ENCODE data around the gene PEBP1. TPM values are rescaled to one million over a fixed set of nuclear protein-coding genes. Genes with fewer than 3 reads are reported as not detected.

The PEBP1 gene
- total and polyA plus RNA-seq, 10 donors = 99.5 to 201 (median 143) TPM

- TF ChIP-seq CTCF (IDR thresholded peaks at IDR 0.05 in 8 of 11, conservative IDR thresholded peaks at IDR 0.05 in 3 of 11) = no peak
- no peak for TF ChIP-seq POLR2A (IDR thresholded peaks at IDR 0.05)
- H3K9me3 ChIP-seq = no peaks in the 10 kb centered on the region
- WGBS, 5 donors = 86 to 99% (median 96%) methylated on average over 6 of the region's 6 CpGs
- H3K4me1 ChIP-seq = peaks cover 4 to 13% (median 7%) of the 10 kb centered on the region in 6 donors
- H3K36me3 ChIP-seq = no peaks in the 10 kb centered on the region
- DNase-seq = peak; percentile 5
- no peaks in the 10 kb centered on the region for H3K27me3 ChIP-seq (replicated peaks in 1 of 7)
- H3K4me3 ChIP-seq = no peak overlapping the region
- no peak overlapping the region for H3K27ac ChIP-seq
- intact Hi-C loops (cut with DNase I; ENCODE audit: low total_unique reads) = loop anchor here (10.0 kb wide), 1 partner anchor 253 kb away; the partner anchor contains the start of genes SUDS3 and TAOK3
These were observed 13.7 kb upstream of the PEBP1 start for GRCh38 chr12:118122264-118122663.

- peaks cover 0 to 2% (median 0%) of the 10 kb centered on the region in 8 donors for H3K9me3 ChIP-seq
- H3K27me3 ChIP-seq (replicated peaks in 1 of 7) = no peaks in the 10 kb centered on the region
- 97 to 99% (median 98%) methylated on average over 5 of the region's 5 CpGs for WGBS, 5 donors
- peaks cover 4 to 13% (median 7%) of the 10 kb centered on the region in 6 donors for H3K4me1 ChIP-seq
- intact Hi-C loops (cut with DNase I; ENCODE audit: low total_unique reads) = loop anchor here (10.0 kb wide), 1 partner anchor 250 kb away; the partner anchor contains the start of genes SUDS3 and TAOK3
- DNase-seq = no peak
- no peak overlapping the region for H3K27ac ChIP-seq
- no peak overlapping the region for H3K4me3 ChIP-seq
- no peaks in the 10 kb centered on the region for H3K36me3 ChIP-seq
- TF ChIP-seq CTCF (IDR thresholded peaks at IDR 0.05 in 8 of 11, conservative IDR thresholded peaks at IDR 0.05 in 3 of 11) (no peak), POLR2AphosphoS5 (IDR thresholded peaks at IDR 0.05) (no peak), POLR2A (IDR thresholded peaks at IDR 0.05) (no peak)
These were observed 11.5 kb upstream of the PEBP1 start for GRCh38 chr12:118124333-118124874.

GRCh38 chr12:118125743-118126118 is 10.2 kb upstream of the PEBP1 start:
- Histone ChIP-seq H3K4me3 (no peak overlapping the region), H3K27ac (peak overlapping the region in 2 of 8 donors; percentile 28 to 49), H3K36me3 (no peaks in the 10 kb centered on the region), H3K9me3 (peaks cover 0 to 5% (median 0%) of the 10 kb centered on the region in 8 donors), H3K27me3 (replicated peaks in 1 of 7) (no peaks in the 10 kb centered on the region), H3K4me1 (peaks cover under 1 to 7% (median 5%) of the 10 kb centered on the region in 6 donors)
- TF ChIP-seq CTCF (IDR thresholded peaks at IDR 0.05 in 8 of 11, conservative IDR thresholded peaks at IDR 0.05 in 3 of 11) (no peak), POLR2A (IDR thresholded peaks at IDR 0.05) (no peak), POLR2AphosphoS5 (IDR thresholded peaks at IDR 0.05) (no peak)
- peak; percentile 4 for DNase-seq
- 86 to 92% (median 91%) methylated on average over 4 of the region's 4 CpGs for WGBS, 5 donors
- intact Hi-C loops (cut with DNase I; ENCODE audit: low total_unique reads) = loop anchor here (10.0 kb wide), 1 partner anchor 249 kb away; the partner anchor contains the start of genes SUDS3 and TAOK3

- Histone ChIP-seq H3K27me3 (replicated peaks in 1 of 7) (no peaks in the 10 kb centered on the region), H3K36me3 (no peaks in the 10 kb centered on the region), H3K9me3 (peaks cover 0 to 5% (median 0%) of the 10 kb centered on the region in 8 donors), H3K4me3 (no peak overlapping the region), H3K4me1 (peaks cover 0 to 2% (median under 1%) of the 10 kb centered on the region in 6 donors), H3K27ac (peak overlapping the region in 4 of 8 donors; percentile 23 to 49 (median 35))
- WGBS, 5 donors = 76 to 87% (median 82%) methylated on average over 10 to 13 of the region's 13 CpGs
- no peak for TF ChIP-seq POLR2AphosphoS5 (IDR thresholded peaks at IDR 0.05)
- TF ChIP-seq POLR2A (IDR thresholded peaks at IDR 0.05) = no peak
- no peak for TF ChIP-seq CTCF (IDR thresholded peaks at IDR 0.05 in 8 of 11, conservative IDR thresholded peaks at IDR 0.05 in 3 of 11)
- peak; percentile 59 for DNase-seq
- intact Hi-C loops (cut with DNase I; ENCODE audit: low total_unique reads) = loop anchor here (10.0 kb wide), 1 partner anchor 249 kb away; the partner anchor contains the start of genes SUDS3 and TAOK3
These were observed 9.7 kb upstream of the PEBP1 start for GRCh38 chr12:118126119-118126757.
